Mucosa of descending colon (tissue), 3 donors: ENCODE measurements around the gene MND1. TPM values are rescaled to one million over a fixed set of nuclear protein-coding genes. Genes with fewer than 3 reads are reported as not detected.

Source experiments
- ATAC-seq: fragments of 200-7000 bp; cut with Tn5 transposase; one replicate; pipeline ENCODE4 v1.9.1; 2020; ENCODE audit warnings: mild to moderate bottlenecking, moderate library complexity
- DNase-seq, 3 donors: peaks; one replicate each; pipeline ENCODE4 v3.0.0-alpha.2; 2020
- H3K36me3 ChIP-seq: fragments of 200-600 bp; one replicate; pipeline ENCODE4 v1.8.0; 2021; ENCODE audit warnings: low read depth, mild to moderate bottlenecking
- H3K4me1 ChIP-seq: fragments of 200-600 bp; one replicate; pipeline ENCODE4 v1.8.0; 2021; ENCODE audit warnings: low read depth, mild to moderate bottlenecking
- H3K4me3 ChIP-seq: fragments of 200-600 bp; one replicate; pipeline ENCODE4 v1.8.0; 2021; ENCODE audit warnings: mild to moderate bottlenecking
- H3K9me3 ChIP-seq: fragments of 200-600 bp; one replicate; pipeline ENCODE4 v1.8.0; 2021; ENCODE audit warnings: mild to moderate bottlenecking
- intact Hi-C, 2 donors: fragments of 100-400 bp; cut with DNase I in 1 of 2; cut with micrococcal nuclease in 1 of 2; formaldehyde crosslinking; loops; one replicate each; pipeline versions ENCODE4 v1.11.0 to v1.11.1; 2022; cut with DNase I, micrococcal nuclease
- total RNA-seq, 3 donors: library from RNA; stranded (reverse); fragmentation: NEBNext Ultra II Directional in 2 of 3; extraction: Animal tissue kit (Norgen Biotek cat#: 25700) in 2 of 3; gene quantifications; one replicate each; pipeline versions ENCODE4 v1.2.1 to v1.2.4, GENCODE V29; 2021 to 2023
- TF ChIP-seq, protein P1 (sequence below): fragments of 200-600 bp; IDR thresholded peaks from one replicate; pipeline ENCODE4 v1.8.0; 2022; ENCODE audit warnings: antibody characterized with exemption, mild to moderate bottlenecking
- donor health status: DM: no; HTN: no; CAD: no; lungs with moderate emphysema.
- donor health status: DM: no; HTN: no; CAD: no.
- donor health status: DM: no; HTN: yes; CAD: no.

MND1 gene
- total RNA-seq, 3 donors from 2014 or later, result 1.4 to 5.3 (median 1.6) TPM

DNA sequence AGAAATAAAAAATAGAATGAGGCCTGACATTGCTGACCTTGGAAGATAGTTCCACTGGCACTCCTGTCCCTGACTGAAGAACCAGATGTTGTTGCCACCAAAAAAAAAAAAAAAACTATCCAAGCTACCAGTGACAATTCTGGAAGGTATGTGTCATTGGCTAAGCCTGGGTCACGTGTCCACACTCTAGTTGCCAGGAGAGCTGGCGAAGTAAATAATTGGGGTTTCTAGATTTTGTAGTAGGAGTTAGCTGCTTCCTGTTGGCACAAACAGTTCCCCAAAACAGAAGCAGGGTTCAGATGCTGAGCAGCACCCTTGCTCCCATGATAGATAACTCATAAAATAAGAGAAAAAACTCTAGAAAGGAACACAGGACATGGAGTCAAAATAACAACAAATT lies 20.5 kb downstream of the MND1 start:
- H3K4me1 ChIP-seq, result no peaks in the 10 kb centered on the region
- intact Hi-C loops, result no loop called here
- no peak for ATAC-seq
- no peak overlapping the region for H3K4me3 ChIP-seq
- TF ChIP-seq, protein P1, sequence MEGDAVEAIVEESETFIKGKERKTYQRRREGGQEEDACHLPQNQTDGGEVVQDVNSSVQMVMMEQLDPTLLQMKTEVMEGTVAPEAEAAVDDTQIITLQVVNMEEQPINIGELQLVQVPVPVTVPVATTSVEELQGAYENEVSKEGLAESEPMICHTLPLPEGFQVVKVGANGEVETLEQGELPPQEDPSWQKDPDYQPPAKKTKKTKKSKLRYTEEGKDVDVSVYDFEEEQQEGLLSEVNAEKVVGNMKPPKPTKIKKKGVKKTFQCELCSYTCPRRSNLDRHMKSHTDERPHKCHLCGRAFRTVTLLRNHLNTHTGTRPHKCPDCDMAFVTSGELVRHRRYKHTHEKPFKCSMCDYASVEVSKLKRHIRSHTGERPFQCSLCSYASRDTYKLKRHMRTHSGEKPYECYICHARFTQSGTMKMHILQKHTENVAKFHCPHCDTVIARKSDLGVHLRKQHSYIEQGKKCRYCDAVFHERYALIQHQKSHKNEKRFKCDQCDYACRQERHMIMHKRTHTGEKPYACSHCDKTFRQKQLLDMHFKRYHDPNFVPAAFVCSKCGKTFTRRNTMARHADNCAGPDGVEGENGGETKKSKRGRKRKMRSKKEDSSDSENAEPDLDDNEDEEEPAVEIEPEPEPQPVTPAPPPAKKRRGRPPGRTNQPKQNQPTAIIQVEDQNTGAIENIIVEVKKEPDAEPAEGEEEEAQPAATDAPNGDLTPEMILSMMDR, result no peak
- no peak for DNase-seq
- no peaks in the 10 kb centered on the region for H3K9me3 ChIP-seq
- H3K36me3 ChIP-seq, result no peaks in the 10 kb centered on the region

DNA sequence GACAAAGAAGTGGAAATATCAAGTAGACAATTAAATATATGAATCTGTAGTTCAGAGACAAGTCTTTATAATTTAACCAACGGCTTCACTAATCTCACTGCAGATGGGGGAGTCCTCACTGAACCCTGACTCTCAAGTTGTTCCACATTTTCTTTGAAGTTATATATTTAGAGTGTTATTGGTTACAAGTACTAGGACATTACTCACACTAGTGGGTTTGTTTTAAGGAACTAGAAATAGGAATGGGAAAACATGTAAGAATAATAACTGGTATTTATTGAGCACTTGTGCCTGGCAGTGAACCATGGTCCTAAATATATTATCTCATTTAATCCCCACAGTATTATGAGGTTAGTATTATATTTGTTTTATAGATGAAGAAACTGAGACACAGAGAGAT lies 22.0 kb downstream of the MND1 start:
- no peak for ATAC-seq
- Histone ChIP-seq H3K4me3 (no peak overlapping the region), H3K4me1 (no peaks in the 10 kb centered on the region), H3K9me3 (no peaks in the 10 kb centered on the region), H3K36me3 (no peaks in the 10 kb centered on the region)
- TF ChIP-seq, protein P1, result no peak
- intact Hi-C loops, result no loop called here
- no peak for DNase-seq

DNA sequence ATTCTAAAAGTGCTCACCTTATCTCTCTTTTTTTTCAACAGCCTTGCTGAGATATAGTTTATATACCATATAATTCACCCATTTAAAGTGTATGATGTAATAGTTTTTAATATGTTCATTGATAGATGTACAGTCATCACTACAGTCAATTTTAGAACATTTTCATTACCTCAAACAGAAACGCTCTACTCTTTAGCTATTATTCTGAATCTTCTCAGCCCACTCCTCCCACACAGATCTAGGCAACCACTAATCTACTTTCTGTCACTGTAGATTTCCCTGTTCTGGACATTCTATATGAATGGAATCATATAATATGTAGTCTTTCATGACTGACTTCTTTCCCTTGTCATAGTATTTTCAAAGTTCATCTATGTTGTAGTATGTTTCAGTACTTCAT lies 22.6 kb downstream of the MND1 start:
- TF ChIP-seq, protein P1, result no peak
- no peak for ATAC-seq

DNA sequence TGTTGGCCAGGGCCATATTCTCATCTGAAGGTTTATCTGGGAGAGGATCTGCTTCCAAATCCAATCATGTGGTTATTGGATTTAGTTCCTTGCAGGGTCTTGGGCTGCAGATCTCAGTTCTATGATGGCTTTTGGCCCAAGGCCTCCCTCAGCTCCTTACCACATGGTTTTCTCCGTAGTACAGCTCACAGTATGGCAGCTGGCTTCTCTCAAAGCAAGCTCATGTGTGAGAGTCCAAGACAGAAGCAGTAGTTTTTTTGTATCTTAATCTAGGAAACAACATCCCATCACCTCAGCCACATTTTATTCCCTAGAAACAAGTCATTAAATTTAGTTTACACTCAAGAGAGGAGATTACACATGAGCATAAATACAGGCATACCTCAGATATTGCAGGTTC lies 24.5 kb downstream of the MND1 start:
- Histone ChIP-seq H3K36me3 (no peaks in the 10 kb centered on the region), H3K4me1 (no peaks in the 10 kb centered on the region), H3K9me3 (no peaks in the 10 kb centered on the region), H3K4me3 (no peak overlapping the region)
- intact Hi-C loops, result no loop called here
- DNase-seq (no peak), ATAC-seq (no peak)
- TF ChIP-seq, protein P1, result no peak

More for the DNA sequence above, 22.6 kb downstream of the MND1 start:
- no peak overlapping the region for H3K4me3 ChIP-seq
- intact Hi-C loops, result no loop called here
- no peaks in the 10 kb centered on the region for H3K36me3 ChIP-seq
- H3K4me1 ChIP-seq, result no peaks in the 10 kb centered on the region
- H3K9me3 ChIP-seq, result no peaks in the 10 kb centered on the region
- DNase-seq, result no peak

DNA sequence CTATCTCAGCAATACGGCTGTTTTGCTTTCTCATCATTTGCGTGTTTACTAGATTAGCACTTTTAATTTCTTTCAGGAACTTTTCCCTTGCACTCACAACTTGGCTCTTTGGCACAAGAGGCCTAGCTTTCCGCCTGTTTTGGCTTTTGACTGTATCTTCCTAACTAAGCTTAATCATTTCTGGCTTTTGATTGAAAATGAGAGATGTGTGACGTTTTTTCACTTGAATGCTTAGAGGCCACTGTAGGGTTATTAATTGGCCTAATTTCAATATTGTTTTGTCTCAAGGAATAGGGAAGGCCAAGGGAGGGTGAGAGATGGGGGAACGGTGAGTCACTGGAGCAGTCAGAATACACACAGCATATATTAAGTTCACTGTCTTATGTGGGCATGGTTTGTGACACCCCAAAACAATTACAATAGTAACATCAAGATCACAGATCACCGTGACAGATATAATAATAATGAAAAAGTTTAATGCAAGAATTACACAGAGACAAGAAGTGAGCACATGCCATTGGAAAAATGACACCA lies 27.3 kb downstream of the MND1 start:
- no peak overlapping the region for H3K4me3 ChIP-seq
- H3K9me3 ChIP-seq, result no peaks in the 10 kb centered on the region
- TF ChIP-seq, protein P1, result no peak
- no peaks in the 10 kb centered on the region for H3K4me1 ChIP-seq
- ATAC-seq (no peak), DNase-seq (no peak)
- H3K36me3 ChIP-seq, result no peaks in the 10 kb centered on the region
- intact Hi-C loops, result no loop called here

DNA sequence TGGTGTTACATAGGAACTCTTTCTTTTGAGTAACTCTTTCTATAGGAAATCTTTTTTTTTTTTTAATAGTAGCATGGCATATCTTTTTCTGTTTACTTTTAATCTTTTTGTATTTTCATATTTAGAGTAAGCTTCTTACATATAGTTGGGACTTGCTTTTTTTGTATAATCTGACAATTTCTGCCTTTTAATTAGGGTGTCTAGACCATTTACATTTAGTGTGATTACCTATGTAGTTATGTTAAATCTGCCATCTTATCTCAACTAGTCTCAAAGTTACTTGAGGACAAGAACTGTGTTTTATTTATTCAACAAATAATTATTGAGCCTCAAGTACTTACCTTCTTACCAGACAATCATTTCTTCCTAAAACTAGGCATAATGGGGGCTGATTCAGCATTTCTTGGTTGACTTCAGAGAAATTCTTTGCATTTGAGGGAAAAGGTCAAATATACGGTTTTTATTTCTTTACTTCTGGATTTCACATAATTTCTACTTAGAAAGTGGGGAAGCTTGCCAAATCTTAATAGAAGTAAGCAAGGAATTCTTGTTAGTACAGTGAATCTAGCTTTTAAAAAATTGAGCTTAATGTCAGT lies 28.6 kb downstream of the MND1 start:
- TF ChIP-seq, protein P1, result no peak
- DNase-seq (no peak), ATAC-seq (no peak)
- no peaks in the 10 kb centered on the region for H3K9me3 ChIP-seq
- H3K4me3 ChIP-seq, result no peak overlapping the region
- H3K4me1 ChIP-seq, result no peaks in the 10 kb centered on the region
- H3K36me3 ChIP-seq, result no peaks in the 10 kb centered on the region
- intact Hi-C loops, result no loop called here
